Gastrocnemius medialis (tissue), 4 donors: ENCODE results near the gene COA5. TPM values are rescaled to one million over a fixed set of nuclear protein-coding genes. Genes with fewer than 3 reads are reported as not detected.

Source experiments
- ATAC-seq, 2 donors: fragments of 150-250 bp; one replicate each; pipeline ENCODE4 v1.9.1; 2016
- DNase-seq, 2 donors: peaks; one replicate each; pipeline ENCODE4 v3.0.0-alpha.2; 2019
- H3K27ac ChIP-seq, 4 donors: fragments of 200-600 bp; sonication (generic); 1 replicate in 1 of 4; 2 replicates in 3 of 4; pipeline ENCODE4 v1.5.1; 2016 to 2018; ENCODE audit warnings: mild to moderate bottlenecking in 2 of 4, moderate library complexity in 1 of 4
- H3K27me3 ChIP-seq, 3 donors: fragments of 200-600 bp; sonication (generic) in 2 of 3; 1 replicate in 1 of 3; 2 replicates in 2 of 3; pipeline versions ENCODE4 v1.5.1 to v1.6.0; 2016 to 2019; ENCODE audit warnings: mild to moderate bottlenecking in 1 of 3, moderate library complexity in 1 of 3
- H3K36me3 ChIP-seq, 2 donors: fragments of 200-600 bp; sonication (generic) in 1 of 2; one replicate each; pipeline ENCODE4 v1.5.1; 2017 to 2018
- H3K4me1 ChIP-seq, 2 donors: fragments of 200-600 bp; sonication (generic) in 1 of 2; one replicate each; pipeline ENCODE4 v1.5.1; 2016 to 2017; ENCODE audit warnings: mild to moderate bottlenecking in 2 of 2
- H3K4me3 ChIP-seq, 4 donors: fragments of 200-600 bp; sonication (generic) in 3 of 4; 1 replicate in 1 of 4; 2 replicates in 3 of 4; pipeline ENCODE4 v1.5.1; 2016 to 2019; ENCODE audit warnings: mild to moderate bottlenecking in 2 of 4
- H3K9me3 ChIP-seq, 3 donors: fragments of 200-600 bp; sonication (generic) in 2 of 3; 1 replicate in 1 of 3; 2 replicates in 2 of 3; pipeline ENCODE4 v1.5.1; 2016 to 2019
- POLR2A ChIP-seq, 2 donors: fragments of 450-650 bp; IDR thresholded peaks; one replicate each; pipeline ENCODE4 v1.6.1; 2017; ENCODE audit warnings: antibody characterized with exemption in 2 of 2, mild to moderate bottlenecking in 2 of 2, moderate library complexity in 2 of 2
- in situ Hi-C, 4 donors: fragments of 200-750 bp; cut with MboI; loops; one replicate each; pipeline versions ENCODE4 v1.15.0 to v1.8.0; 2017; ENCODE audit warnings: low sequenced_read_pairs in 4 of 4
- intact Hi-C: fragments of 100-400 bp; cut with DNase I; formaldehyde crosslinking; loops from one replicate; pipeline ENCODE4 v1.15.1; 2023; ENCODE audit warnings: low total_unique reads
- total RNA-seq, 4 donors: library from RNA; depleted of rRNA; stranded (reverse); fragments of >200 nt; gene quantifications; one replicate each; pipeline versions ENCODE4 v1.1.0 to v1.2.3, GENCODE V29; 2016
- TF ChIP-seq, protein P1 (sequence below), 5 experiments: fragments of 450-650 bp in 3 of 5; fragments of 200-600 bp in 2 of 5; sonication (generic) in 2 of 5; IDR thresholded peaks in 4 of 5; conservative IDR thresholded peaks in 1 of 5; 1 replicate in 4 of 5; 2 replicates in 1 of 5; pipeline ENCODE4 v1.5.1; 2016 to 2019; ENCODE audit warnings: antibody characterized with exemption in 5 of 5, mild to moderate bottlenecking in 3 of 5, moderate library complexity in 3 of 5

The COA5 gene
- total RNA-seq, 4 donors from 2014 or later, result 26.1 to 45.1 (median 31.0) TPM

DNA sequence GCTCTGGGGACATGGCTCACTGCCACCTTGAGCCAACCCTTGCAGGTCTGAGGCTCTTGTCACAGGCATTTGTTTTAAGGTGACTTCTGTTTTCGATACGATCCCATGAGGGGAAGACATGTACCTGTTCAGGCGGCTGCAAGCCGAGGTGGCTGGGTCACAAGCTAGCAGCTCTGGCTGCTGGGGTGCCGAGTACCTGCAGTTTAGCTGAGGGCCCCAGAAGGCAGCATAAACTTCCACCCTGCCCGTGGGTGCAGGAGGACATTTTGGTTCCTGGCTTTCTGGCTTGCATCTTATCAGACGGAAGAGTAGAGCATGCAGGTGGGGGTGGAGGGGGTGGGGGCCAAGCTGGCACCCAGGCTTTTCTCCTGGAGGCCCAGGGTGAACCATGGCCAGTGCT, 28.4 kb downstream of the COA5 start:
- Histone ChIP-seq H3K4me3 (no peak overlapping the region), H3K36me3 (peaks cover 0 to 33% of the 10 kb centered on the region in 2 donors), H3K9me3 (no peaks in the 10 kb centered on the region), H3K4me1 (no peaks in the 10 kb centered on the region), H3K27ac (no peak overlapping the region), H3K27me3 (no peaks in the 10 kb centered on the region)
- TF ChIP-seq, protein P1, sequence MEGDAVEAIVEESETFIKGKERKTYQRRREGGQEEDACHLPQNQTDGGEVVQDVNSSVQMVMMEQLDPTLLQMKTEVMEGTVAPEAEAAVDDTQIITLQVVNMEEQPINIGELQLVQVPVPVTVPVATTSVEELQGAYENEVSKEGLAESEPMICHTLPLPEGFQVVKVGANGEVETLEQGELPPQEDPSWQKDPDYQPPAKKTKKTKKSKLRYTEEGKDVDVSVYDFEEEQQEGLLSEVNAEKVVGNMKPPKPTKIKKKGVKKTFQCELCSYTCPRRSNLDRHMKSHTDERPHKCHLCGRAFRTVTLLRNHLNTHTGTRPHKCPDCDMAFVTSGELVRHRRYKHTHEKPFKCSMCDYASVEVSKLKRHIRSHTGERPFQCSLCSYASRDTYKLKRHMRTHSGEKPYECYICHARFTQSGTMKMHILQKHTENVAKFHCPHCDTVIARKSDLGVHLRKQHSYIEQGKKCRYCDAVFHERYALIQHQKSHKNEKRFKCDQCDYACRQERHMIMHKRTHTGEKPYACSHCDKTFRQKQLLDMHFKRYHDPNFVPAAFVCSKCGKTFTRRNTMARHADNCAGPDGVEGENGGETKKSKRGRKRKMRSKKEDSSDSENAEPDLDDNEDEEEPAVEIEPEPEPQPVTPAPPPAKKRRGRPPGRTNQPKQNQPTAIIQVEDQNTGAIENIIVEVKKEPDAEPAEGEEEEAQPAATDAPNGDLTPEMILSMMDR (IDR thresholded peaks at IDR 0.05 in 4 of 5, conservative IDR thresholded peaks at IDR 0.05 in 1 of 5), result no peak
- TF ChIP-seq POLR2A (IDR thresholded peaks at IDR 0.05), result no peak
- ATAC-seq, result no peak
- in situ Hi-C loops (no loop called here), intact Hi-C loops (loop anchor here (10.0 kb wide), 1 partner anchor 1895 kb away; no protein-coding TSS in a partner anchor)
- DNase-seq, result no peak

DNA sequence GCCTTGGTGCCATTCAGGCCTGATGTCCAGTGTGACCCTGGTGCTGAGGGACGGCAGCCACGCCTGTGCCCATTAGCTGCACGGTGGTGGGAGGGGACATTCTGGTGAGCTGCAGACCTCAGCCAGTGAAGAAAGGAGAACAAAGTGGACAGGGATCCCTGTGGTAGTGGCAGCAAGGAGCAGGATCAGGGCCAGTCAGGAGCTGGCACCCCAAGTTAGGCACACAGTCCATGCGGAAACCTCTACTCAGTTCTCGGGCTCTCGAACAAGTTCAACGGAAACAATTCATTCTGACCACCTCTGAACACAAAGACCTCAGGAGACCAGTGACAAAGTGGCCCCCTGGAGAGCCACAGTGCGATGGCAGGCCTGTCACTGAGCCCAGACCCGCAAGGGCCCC, 30.1 kb downstream of the COA5 start:
- H3K4me1 ChIP-seq, result no peaks in the 10 kb centered on the region
- TF ChIP-seq POLR2A (IDR thresholded peaks at IDR 0.05), result no peak
- TF ChIP-seq, protein P1 (IDR thresholded peaks at IDR 0.05 in 4 of 5, conservative IDR thresholded peaks at IDR 0.05 in 1 of 5), result no peak
- H3K4me3 ChIP-seq, result no peak overlapping the region
- no peaks in the 10 kb centered on the region for H3K9me3 ChIP-seq
- no peaks in the 10 kb centered on the region for H3K27me3 ChIP-seq
- in situ Hi-C loops, result no loop called here
- DNase-seq (no peak), ATAC-seq (no peak)
- intact Hi-C loops, result loop anchor here (10.0 kb wide), 1 partner anchor 1893 kb away; no protein-coding TSS in a partner anchor
- H3K27ac ChIP-seq, result no peak overlapping the region
- peaks cover 0 to 29% of the 10 kb centered on the region in 2 donors for H3K36me3 ChIP-seq

DNA sequence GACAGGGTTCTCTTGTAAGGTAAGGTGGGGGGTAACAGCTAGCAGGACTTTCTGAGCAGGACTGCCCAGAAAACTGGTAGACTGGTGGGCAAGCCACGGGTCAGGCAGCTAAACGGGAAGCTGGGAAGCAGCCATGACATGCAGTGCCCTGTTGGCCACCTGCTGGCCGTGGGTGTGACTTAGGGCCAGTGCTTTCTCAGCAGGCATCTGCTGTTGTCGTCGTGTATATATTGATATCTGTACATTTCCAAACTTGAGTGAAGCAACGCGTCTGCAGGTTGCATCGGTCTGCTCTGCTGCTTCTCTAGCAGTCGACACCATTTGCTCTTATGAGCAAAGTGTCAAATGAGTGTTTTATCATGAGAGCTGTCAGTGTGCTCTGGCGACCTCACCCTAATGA, 31.0 kb downstream of the COA5 start:
- intact Hi-C loops, result loop anchor here (10.0 kb wide), 1 partner anchor 1893 kb away; no protein-coding TSS in a partner anchor
- no peak for ATAC-seq
- no peaks in the 10 kb centered on the region for H3K4me1 ChIP-seq
- no peak overlapping the region for H3K4me3 ChIP-seq
- peaks cover 0 to 26% of the 10 kb centered on the region in 2 donors for H3K36me3 ChIP-seq
- in situ Hi-C loops, result no loop called here
- no peak for DNase-seq
- no peaks in the 10 kb centered on the region for H3K9me3 ChIP-seq
- no peak for TF ChIP-seq POLR2A (IDR thresholded peaks at IDR 0.05)
- TF ChIP-seq, protein P1 (IDR thresholded peaks at IDR 0.05 in 4 of 5, conservative IDR thresholded peaks at IDR 0.05 in 1 of 5), result no peak
- H3K27ac ChIP-seq, result no peak overlapping the region
- H3K27me3 ChIP-seq, result no peaks in the 10 kb centered on the region

DNA sequence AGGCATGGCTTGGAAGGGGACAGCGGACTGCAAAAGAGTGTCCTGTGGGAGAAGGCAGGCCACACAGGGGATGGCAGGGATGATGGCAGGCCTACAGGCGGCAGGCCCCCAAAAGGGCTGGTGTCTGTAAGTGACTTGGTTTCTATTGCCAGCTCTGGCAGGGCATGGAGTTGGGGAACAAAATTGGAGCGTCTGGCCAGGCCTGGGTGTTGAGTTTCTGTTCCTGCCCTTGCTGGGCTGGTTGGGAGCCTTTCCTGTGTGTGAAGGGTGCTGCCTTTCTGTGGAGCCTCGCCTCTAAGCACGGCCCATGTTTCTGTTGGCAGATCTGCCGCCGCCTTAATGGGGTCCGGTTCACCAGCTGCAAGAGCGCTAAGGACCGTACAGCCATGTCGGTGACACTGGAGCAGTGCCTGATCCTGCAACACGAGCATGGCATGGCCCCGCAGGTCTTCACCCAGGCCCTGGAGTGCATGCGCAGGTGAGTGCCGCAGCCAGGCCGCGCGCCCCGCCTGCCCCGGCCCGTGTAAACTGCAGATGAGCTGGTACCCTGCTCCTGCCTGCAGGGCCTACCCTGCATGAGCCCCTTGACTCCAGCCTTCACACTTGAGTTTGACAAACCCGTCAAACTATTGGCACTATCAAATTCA, 31.5 kb downstream of the COA5 start:
- DNase-seq (no peak), ATAC-seq (no peak)
- Histone ChIP-seq H3K27me3 (no peaks in the 10 kb centered on the region), H3K36me3 (peaks cover 0 to 25% of the 10 kb centered on the region in 2 donors), H3K27ac (no peak overlapping the region), H3K4me1 (no peaks in the 10 kb centered on the region), H3K9me3 (no peaks in the 10 kb centered on the region), H3K4me3 (no peak overlapping the region)
- intact Hi-C loops (loop anchor here (10.0 kb wide), 1 partner anchor 1892 kb away; no protein-coding TSS in a partner anchor), in situ Hi-C loops (no loop called here)
- no peak for TF ChIP-seq POLR2A (IDR thresholded peaks at IDR 0.05)
- TF ChIP-seq, protein P1 (IDR thresholded peaks at IDR 0.05 in 4 of 5, conservative IDR thresholded peaks at IDR 0.05 in 1 of 5), result no peak
